Adrenal gland (tissue), 5 donors: ENCODE data around the gene GOLGA6C.
"Not testable (repeated sequence)": the region's sequence is repeated elsewhere in the genome, so short reads cannot be mapped to it uniquely, and the experiment has no call there.

Experiments
- POLR2A ChIP-seq, 2 donors: fragments of 450-650 bp; IDR thresholded peaks; one replicate each; pipeline ENCODE4 v1.6.1; 2017; ENCODE audit warnings: antibody characterized with exemption in 2 of 2, mild to moderate bottlenecking in 2 of 2, moderate library complexity in 1 of 2
- TF ChIP-seq, protein P1 (sequence below), 6 experiments: fragments of 450-650 bp in 4 of 6; fragments of 200-600 bp in 2 of 6; sonication (generic) in 1 of 6; IDR thresholded peaks; 1 replicate in 5 of 6; 2 replicates in 1 of 6; pipeline versions ENCODE4 v1.5.1 to v1.8.0; 2016 to 2021; ENCODE audit warnings: antibody characterized with exemption in 6 of 6, mild to moderate bottlenecking in 2 of 6, moderate library complexity in 1 of 6
- donor health status: DM: no; HTN: no; CAD: no.

DNA sequence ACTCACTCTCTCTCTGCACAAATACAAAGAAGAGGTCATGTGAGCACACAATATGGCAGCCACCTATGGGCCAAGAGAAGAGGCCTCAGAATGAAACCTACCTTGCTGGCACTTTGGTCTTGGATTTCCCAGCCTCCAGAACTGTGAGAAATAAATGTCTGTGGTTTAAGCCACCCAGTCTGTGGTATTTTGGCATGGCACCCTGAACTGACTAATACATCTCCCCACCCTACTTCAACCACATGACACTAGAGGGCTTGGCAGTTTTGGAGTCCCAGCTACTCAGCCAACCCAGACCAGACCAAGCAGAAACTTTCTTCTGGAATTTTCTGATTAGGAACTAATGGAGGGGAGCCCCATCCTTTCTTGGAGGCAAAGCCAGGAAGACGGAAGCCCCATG lies 54.4 kb downstream of the GOLGA6C start:
- TF ChIP-seq, protein P1, sequence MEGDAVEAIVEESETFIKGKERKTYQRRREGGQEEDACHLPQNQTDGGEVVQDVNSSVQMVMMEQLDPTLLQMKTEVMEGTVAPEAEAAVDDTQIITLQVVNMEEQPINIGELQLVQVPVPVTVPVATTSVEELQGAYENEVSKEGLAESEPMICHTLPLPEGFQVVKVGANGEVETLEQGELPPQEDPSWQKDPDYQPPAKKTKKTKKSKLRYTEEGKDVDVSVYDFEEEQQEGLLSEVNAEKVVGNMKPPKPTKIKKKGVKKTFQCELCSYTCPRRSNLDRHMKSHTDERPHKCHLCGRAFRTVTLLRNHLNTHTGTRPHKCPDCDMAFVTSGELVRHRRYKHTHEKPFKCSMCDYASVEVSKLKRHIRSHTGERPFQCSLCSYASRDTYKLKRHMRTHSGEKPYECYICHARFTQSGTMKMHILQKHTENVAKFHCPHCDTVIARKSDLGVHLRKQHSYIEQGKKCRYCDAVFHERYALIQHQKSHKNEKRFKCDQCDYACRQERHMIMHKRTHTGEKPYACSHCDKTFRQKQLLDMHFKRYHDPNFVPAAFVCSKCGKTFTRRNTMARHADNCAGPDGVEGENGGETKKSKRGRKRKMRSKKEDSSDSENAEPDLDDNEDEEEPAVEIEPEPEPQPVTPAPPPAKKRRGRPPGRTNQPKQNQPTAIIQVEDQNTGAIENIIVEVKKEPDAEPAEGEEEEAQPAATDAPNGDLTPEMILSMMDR (IDR thresholded peaks at IDR 0.05) = not testable (repeated sequence)
- not testable (repeated sequence) for TF ChIP-seq POLR2A (IDR thresholded peaks at IDR 0.05)
